Naive B cell (primary cell): ENCODE results near the gene ABCD3. TPM values are rescaled to one million over a fixed set of nuclear protein-coding genes. Genes with fewer than 3 reads are reported as not detected.

Experiments used
- ATAC-seq, 2 donors: fragments of 150-1000 bp; cut with Tn5 transposase; 2 replicates each; pipeline ENCODE4 v1.10.0; 2021; ENCODE audit warnings: low read depth in 2 of 2, mild to moderate bottlenecking in 2 of 2, moderate library complexity in 2 of 2
- DNase-seq: peaks from one replicate; pipeline ENCODE4 v3.0.0; 2022
- H3K27ac Mint-ChIP-seq, 6 donors: one replicate each; pipeline ENCODE4 v1.8.0; 2020 to 2022; ENCODE audit warnings: mild to moderate bottlenecking in 6 of 6, mixed read lengths in 6 of 6, moderate library complexity in 5 of 6, inconsistent platforms in 2 of 6
- H3K27me3 Mint-ChIP-seq, 3 donors: one replicate each; pipeline ENCODE4 v1.8.0; 2021 to 2022; ENCODE audit warnings: mixed read lengths in 3 of 3, mild to moderate bottlenecking in 1 of 3
- H3K36me3 Mint-ChIP-seq, 2 donors: one replicate each; pipeline ENCODE4 v1.8.0; 2020 to 2022; ENCODE audit warnings: mixed read lengths in 2 of 2, inconsistent platforms in 1 of 2, mild to moderate bottlenecking in 1 of 2
- H3K4me1 Mint-ChIP-seq, 3 donors: one replicate each; pipeline ENCODE4 v1.8.0; 2020 to 2022; ENCODE audit warnings: mixed read lengths in 3 of 3, inconsistent platforms in 1 of 3, mild to moderate bottlenecking in 1 of 3, moderate library complexity in 1 of 3
- H3K4me3 Mint-ChIP-seq, 8 donors: one replicate each; pipeline ENCODE4 v1.8.0; 2020 to 2022; ENCODE audit warnings: mild to moderate bottlenecking in 8 of 8, mixed read lengths in 8 of 8, moderate library complexity in 8 of 8, inconsistent platforms in 2 of 8
- H3K9me3 Mint-ChIP-seq, 7 donors: one replicate each; pipeline ENCODE4 v1.8.0; 2020 to 2022; ENCODE audit warnings: mixed read lengths in 7 of 7, mild to moderate bottlenecking in 5 of 7, inconsistent platforms in 2 of 7, moderate library complexity in 1 of 7
- polyA plus RNA-seq, 6 donors: library from polyadenylated mRNA; unstranded; fragments of 300-500 nt; fragmentation: Illumina TruSeq; gene quantifications; one replicate each; pipeline ENCODE4 v1.2.3, GENCODE V29; 2021; ENCODE audit warnings: low read depth in 6 of 6

Gene ABCD3
- polyA plus RNA-seq, 6 donors from 2014 or later: 12.3 to 20.7 (median 16.9) TPM

GRCh38 chr1:94496076-94496755 is 78.0 kb downstream of the ABCD3 start:
- no peak for ATAC-seq
- H3K9me3 Mint-ChIP-seq: no peaks in the 10 kb centered on the region

GRCh38 chr1:94501426-94501825 is 83.2 kb downstream of the ABCD3 start:
- no peak overlapping the region for H3K4me3 Mint-ChIP-seq
- H3K27me3 Mint-ChIP-seq: no peaks in the 10 kb centered on the region
- H3K4me1 Mint-ChIP-seq: peaks cover 5 to 10% (median 8%) of the 10 kb centered on the region in 3 donors
- H3K36me3 Mint-ChIP-seq: peaks cover 18 to 25% of the 10 kb centered on the region in 2 donors
- DNase-seq: no peak
- H3K27ac Mint-ChIP-seq: no peak overlapping the region
- ATAC-seq: no peak
- no peaks in the 10 kb centered on the region for H3K9me3 Mint-ChIP-seq

More at GRCh38 chr1:94496076-94496755, 78.0 kb downstream of the ABCD3 start:
- Mint-ChIP-seq H3K27ac (no peak overlapping the region), H3K4me3 (no peak overlapping the region), H3K36me3 (peaks cover 8 to 24% of the 10 kb centered on the region in 2 donors), H3K27me3 (no peaks in the 10 kb centered on the region), H3K4me1 (no peaks in the 10 kb centered on the region)
- no peak for DNase-seq

GRCh38 chr1:94501935-94502334 is 83.7 kb downstream of the ABCD3 start:
- no peak for DNase-seq
- Mint-ChIP-seq H3K9me3 (no peaks in the 10 kb centered on the region), H3K4me3 (no peak overlapping the region), H3K27me3 (no peaks in the 10 kb centered on the region), H3K36me3 (peaks cover 18 to 25% of the 10 kb centered on the region in 2 donors), H3K4me1 (peaks cover 5 to 10% (median 8%) of the 10 kb centered on the region in 3 donors), H3K27ac (peak overlapping the region in 2 of 6 donors; percentile 13 to 40)
- no peak for ATAC-seq

- peak overlapping the region in 1 of 6 donors; percentile 11 for H3K27ac Mint-ChIP-seq
- H3K4me3 Mint-ChIP-seq: no peak overlapping the region
- H3K4me1 Mint-ChIP-seq: peaks cover 5 to 10% (median 8%) of the 10 kb centered on the region in 3 donors
- H3K36me3 Mint-ChIP-seq: peaks cover 18 to 25% of the 10 kb centered on the region in 2 donors
- H3K27me3 Mint-ChIP-seq: no peaks in the 10 kb centered on the region
- DNase-seq (no peak), ATAC-seq (no peak)
- H3K9me3 Mint-ChIP-seq: no peaks in the 10 kb centered on the region
Observed at GRCh38 chr1:94503153-94503552, 85.0 kb downstream of the ABCD3 start.

GRCh38 chr1:94504601-94505000 is 86.4 kb downstream of the ABCD3 start:
- Mint-ChIP-seq H3K4me1 (peaks cover 5 to 10% (median 8%) of the 10 kb centered on the region in 3 donors), H3K9me3 (peaks cover 0 to 2% (median 0%) of the 10 kb centered on the region in 7 donors), H3K27ac (peak overlapping the region in 4 of 6 donors; percentile 8 to 85 (median 42)), H3K4me3 (peak overlapping the region in 1 of 8 donors; percentile 2), H3K27me3 (no peaks in the 10 kb centered on the region), H3K36me3 (peaks cover 18 to 23% of the 10 kb centered on the region in 2 donors)
- no peak for DNase-seq
- ATAC-seq: no peak

GRCh38 chr1:94512816-94513215 is 94.6 kb downstream of the ABCD3 start:
- no peak overlapping the region for H3K27ac Mint-ChIP-seq
- no peaks in the 10 kb centered on the region for H3K4me1 Mint-ChIP-seq
- H3K4me3 Mint-ChIP-seq: no peak overlapping the region
- DNase-seq (no peak), ATAC-seq (no peak)
- H3K9me3 Mint-ChIP-seq: peaks cover 0 to 2% (median 0%) of the 10 kb centered on the region in 7 donors
- peaks cover 0 to 14% of the 10 kb centered on the region in 2 donors for H3K36me3 Mint-ChIP-seq
- H3K27me3 Mint-ChIP-seq: no peaks in the 10 kb centered on the region

- Mint-ChIP-seq H3K27ac (no peak overlapping the region), H3K36me3 (peaks cover 0 to 17% of the 10 kb centered on the region in 2 donors), H3K4me3 (no peak overlapping the region), H3K27me3 (no peaks in the 10 kb centered on the region), H3K4me1 (no peaks in the 10 kb centered on the region), H3K9me3 (peaks cover 0 to 2% (median 0%) of the 10 kb centered on the region in 7 donors)
- ATAC-seq (no peak), DNase-seq (no peak)
Observed at GRCh38 chr1:94514095-94514727, 96.0 kb downstream of the ABCD3 start.

- no peaks in the 10 kb centered on the region for H3K4me1 Mint-ChIP-seq
- no peak overlapping the region for H3K4me3 Mint-ChIP-seq
- ATAC-seq: no peak
- peaks cover 0 to 15% of the 10 kb centered on the region in 2 donors for H3K36me3 Mint-ChIP-seq
- no peaks in the 10 kb centered on the region for H3K9me3 Mint-ChIP-seq
- no peak for DNase-seq
- H3K27ac Mint-ChIP-seq: peak overlapping the region in 1 of 6 donors; percentile 67
- H3K27me3 Mint-ChIP-seq: no peaks in the 10 kb centered on the region
Observed at GRCh38 chr1:94515296-94515947, 97.2 kb downstream of the ABCD3 start.

GRCh38 chr1:94519351-94519750 is 101.2 kb downstream of the ABCD3 start:
- Mint-ChIP-seq H3K27me3 (peaks cover 0 to 2% (median 0%) of the 10 kb centered on the region in 3 donors), H3K4me3 (no peak overlapping the region), H3K27ac (no peak overlapping the region), H3K4me1 (no peaks in the 10 kb centered on the region), H3K9me3 (no peaks in the 10 kb centered on the region), H3K36me3 (peaks cover 0 to 15% of the 10 kb centered on the region in 2 donors)
- ATAC-seq: no peak
- DNase-seq: no peak

- DNase-seq: no peak
- Mint-ChIP-seq H3K9me3 (no peaks in the 10 kb centered on the region), H3K4me1 (no peaks in the 10 kb centered on the region), H3K36me3 (peaks cover 0 to 5% of the 10 kb centered on the region in 2 donors), H3K4me3 (no peak overlapping the region), H3K27ac (no peak overlapping the region), H3K27me3 (peaks cover 0 to 8% (median 7%) of the 10 kb centered on the region in 3 donors)
- no peak for ATAC-seq
Observed at GRCh38 chr1:94522304-94522703, 104.1 kb downstream of the ABCD3 start.

GRCh38 chr1:94524531-94524930 is 106.3 kb downstream of the ABCD3 start:
- peak overlapping the region in 1 of 6 donors; percentile 17 for H3K27ac Mint-ChIP-seq

GRCh38 chr1:94526152-94526980 is 108.2 kb downstream of the ABCD3 start:
- DNase-seq (no peak), ATAC-seq (no peak)
- Mint-ChIP-seq H3K36me3 (no peaks in the 10 kb centered on the region), H3K4me1 (no peaks in the 10 kb centered on the region), H3K4me3 (no peak overlapping the region), H3K27me3 (peaks cover 0 to 8% (median 7%) of the 10 kb centered on the region in 3 donors), H3K27ac (peak overlapping the region in 2 of 6 donors; percentile 66 to 67), H3K9me3 (no peaks in the 10 kb centered on the region)

More at GRCh38 chr1:94524531-94524930, 106.3 kb downstream of the ABCD3 start:
- H3K36me3 Mint-ChIP-seq: no peaks in the 10 kb centered on the region
- no peaks in the 10 kb centered on the region for H3K4me1 Mint-ChIP-seq
- DNase-seq (no peak), ATAC-seq (no peak)
- peaks cover 0 to 8% (median 7%) of the 10 kb centered on the region in 3 donors for H3K27me3 Mint-ChIP-seq
- no peak overlapping the region for H3K4me3 Mint-ChIP-seq
- H3K9me3 Mint-ChIP-seq: no peaks in the 10 kb centered on the region
